Omental fat pad (tissue), 4 donors: Measurements from ENCODE around the gene PRXL2C. TPM values are rescaled to one million over a fixed set of nuclear protein-coding genes. Genes with fewer than 3 reads are reported as not detected.
A peak's percentile ranks its signal among the peaks of the same experiment; 100 is the strongest.
"Not testable (repeated sequence)": the region's sequence is repeated elsewhere in the genome, so short reads cannot be mapped to it uniquely, and the experiment has no call there.

ENCODE experiments used
- ATAC-seq: fragments of 150-250 bp; one replicate; pipeline ENCODE4 v1.9.1; 2016; ENCODE audit warnings: mild to moderate bottlenecking, moderate library complexity; ENCODE audit not compliant: low FRiP score
- DNase-seq: peaks from one replicate; pipeline ENCODE4 v3.0.0-alpha.2; 2019; ENCODE audit warnings: low spot score
- CTCF ChIP-seq, 3 donors: fragments of 450-650 bp; IDR thresholded peaks; one replicate each; pipeline ENCODE4 v1.5.1; 2016 to 2017; ENCODE audit warnings: antibody characterized with exemption in 3 of 3, mild to moderate bottlenecking in 3 of 3, moderate library complexity in 2 of 3
- total RNA-seq, 4 donors: library from RNA; depleted of rRNA; stranded (reverse); fragments of >200 nt; gene quantifications; one replicate each; pipeline ENCODE4 v1.1.0, GENCODE V29; 2016

PRXL2C gene
- total RNA-seq, 4 donors from 2014 or later, result 16.2 to 31.3 (median 28.0) TPM

- ATAC-seq (peak; percentile 65), DNase-seq (no peak)
- no peak for TF ChIP-seq CTCF (IDR thresholded peaks at IDR 0.05)
These were observed 8.8 kb downstream of the PRXL2C start for GRCh38 chr9:96646081-96646991.

GRCh38 chr9:96644137-96644536 is 11.0 kb downstream of the PRXL2C start:
- ATAC-seq (no peak), DNase-seq (no peak)
- TF ChIP-seq CTCF (IDR thresholded peaks at IDR 0.05), result no peak

- no peak for TF ChIP-seq CTCF (IDR thresholded peaks at IDR 0.05)
- no peak for DNase-seq
- ATAC-seq, result no peak
These were observed 13.6 kb downstream of the PRXL2C start for GRCh38 chr9:96641514-96641913.

GRCh38 chr9:96638606-96639364 is 16.3 kb downstream of the PRXL2C start:
- DNase-seq (no peak), ATAC-seq (no peak)
- no peak for TF ChIP-seq CTCF (IDR thresholded peaks at IDR 0.05)

GRCh38 chr9:96636368-96636767 is 18.7 kb downstream of the PRXL2C start:
- no peak for TF ChIP-seq CTCF (IDR thresholded peaks at IDR 0.05)
- DNase-seq, result no peak
- ATAC-seq, result no peak

GRCh38 chr9:96633579-96633978 is 21.5 kb downstream of the PRXL2C start:
- not testable (repeated sequence) for ATAC-seq

GRCh38 chr9:96626912-96627311 is 28.2 kb downstream of the PRXL2C start:
- DNase-seq, result no peak
- TF ChIP-seq CTCF (IDR thresholded peaks at IDR 0.05), result no peak
- ATAC-seq, result no peak

More at GRCh38 chr9:96633579-96633978, 21.5 kb downstream of the PRXL2C start:
- not testable (repeated sequence) for DNase-seq
